Measurements from ENCODE around the gene DICER1. TPM values are rescaled to one million over a fixed set of nuclear protein-coding genes. Genes with fewer than 3 reads are reported as not detected.

DICER1 gene
- polyA plus RNA-seq, 1 donor from 2014 or later, result 93.8 TPM

DNA sequence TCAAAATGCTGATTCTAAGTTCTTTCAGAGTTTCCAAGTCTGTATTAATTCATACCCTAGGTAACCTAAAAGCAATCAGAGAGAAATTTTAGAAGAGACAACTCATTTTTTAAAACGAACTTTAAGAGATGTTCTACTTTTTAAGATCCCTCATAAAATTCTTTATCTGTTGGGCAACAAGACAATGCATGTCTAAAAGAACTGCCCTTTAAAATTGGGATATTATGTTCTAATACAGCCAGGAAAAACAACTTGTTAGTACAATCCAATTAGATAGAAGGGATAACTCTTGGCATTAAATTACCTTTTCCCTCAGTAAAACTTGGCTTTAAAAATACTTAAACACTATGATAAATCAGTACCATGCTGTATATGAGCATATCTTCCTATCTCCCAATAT is 15.6 kb downstream of the DICER1 start:
- no peaks in the 10 kb centered on the region for H3K9me3 ChIP-seq (ENCODE audit: low read length)
- H3K79me2 ChIP-seq (replicated peaks; ENCODE audit: insufficient read depth, low read length), result peaks cover 78% of the 10 kb centered on the region
- no peak overlapping the region for H2AFZ ChIP-seq (ENCODE audit: low read depth, low read length)
- no peak overlapping the region for H3K4me2 ChIP-seq (ENCODE audit: low read length)
- H3K9ac ChIP-seq (ENCODE audit: low read length), result no peak overlapping the region
- H3K4me3 ChIP-seq (ENCODE audit: low read length), result no peak overlapping the region
- no peaks in the 10 kb centered on the region for H3K27me3 ChIP-seq (ENCODE audit: insufficient read depth, low read depth, low read length)
- H3K27ac ChIP-seq (ENCODE audit: low read length), result no peak overlapping the region
- no peaks in the 10 kb centered on the region for H3K36me3 ChIP-seq (ENCODE audit: insufficient read depth, low read length)
- no peak for TF ChIP-seq POLR2AphosphoS5 (IDR thresholded peaks at IDR 0.05)
- TF ChIP-seq SMC3 (conservative IDR thresholded peaks at IDR 0.05; ENCODE audit: poor library complexity), result no peak
- no peak for TF ChIP-seq RAD21 (conservative IDR thresholded peaks at IDR 0.05)
- TF ChIP-seq EZH2 (IDR thresholded peaks at IDR 0.05; ENCODE audit: borderline replicate concordance, insufficient read depth, low read length, poor library complexity, severe bottlenecking), result no peak
- TF ChIP-seq, protein P1, sequence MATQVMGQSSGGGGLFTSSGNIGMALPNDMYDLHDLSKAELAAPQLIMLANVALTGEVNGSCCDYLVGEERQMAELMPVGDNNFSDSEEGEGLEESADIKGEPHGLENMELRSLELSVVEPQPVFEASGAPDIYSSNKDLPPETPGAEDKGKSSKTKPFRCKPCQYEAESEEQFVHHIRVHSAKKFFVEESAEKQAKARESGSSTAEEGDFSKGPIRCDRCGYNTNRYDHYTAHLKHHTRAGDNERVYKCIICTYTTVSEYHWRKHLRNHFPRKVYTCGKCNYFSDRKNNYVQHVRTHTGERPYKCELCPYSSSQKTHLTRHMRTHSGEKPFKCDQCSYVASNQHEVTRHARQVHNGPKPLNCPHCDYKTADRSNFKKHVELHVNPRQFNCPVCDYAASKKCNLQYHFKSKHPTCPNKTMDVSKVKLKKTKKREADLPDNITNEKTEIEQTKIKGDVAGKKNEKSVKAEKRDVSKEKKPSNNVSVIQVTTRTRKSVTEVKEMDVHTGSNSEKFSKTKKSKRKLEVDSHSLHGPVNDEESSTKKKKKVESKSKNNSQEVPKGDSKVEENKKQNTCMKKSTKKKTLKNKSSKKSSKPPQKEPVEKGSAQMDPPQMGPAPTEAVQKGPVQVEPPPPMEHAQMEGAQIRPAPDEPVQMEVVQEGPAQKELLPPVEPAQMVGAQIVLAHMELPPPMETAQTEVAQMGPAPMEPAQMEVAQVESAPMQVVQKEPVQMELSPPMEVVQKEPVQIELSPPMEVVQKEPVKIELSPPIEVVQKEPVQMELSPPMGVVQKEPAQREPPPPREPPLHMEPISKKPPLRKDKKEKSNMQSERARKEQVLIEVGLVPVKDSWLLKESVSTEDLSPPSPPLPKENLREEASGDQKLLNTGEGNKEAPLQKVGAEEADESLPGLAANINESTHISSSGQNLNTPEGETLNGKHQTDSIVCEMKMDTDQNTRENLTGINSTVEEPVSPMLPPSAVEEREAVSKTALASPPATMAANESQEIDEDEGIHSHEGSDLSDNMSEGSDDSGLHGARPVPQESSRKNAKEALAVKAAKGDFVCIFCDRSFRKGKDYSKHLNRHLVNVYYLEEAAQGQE (IDR thresholded peaks at IDR 0.05; ENCODE audit: borderline replicate concordance), result no peak
- TF ChIP-seq TAF1 (IDR thresholded peaks at IDR 0.05; ENCODE audit: low read depth), result no peak
- TF ChIP-seq EP300 (conservative IDR thresholded peaks at IDR 0.05; ENCODE audit: poor library complexity, severe bottlenecking), result no peak
- no peak for TF ChIP-seq MXI1 (conservative IDR thresholded peaks at IDR 0.05; ENCODE audit: poor library complexity, severe bottlenecking)
- TF ChIP-seq, protein P2, sequence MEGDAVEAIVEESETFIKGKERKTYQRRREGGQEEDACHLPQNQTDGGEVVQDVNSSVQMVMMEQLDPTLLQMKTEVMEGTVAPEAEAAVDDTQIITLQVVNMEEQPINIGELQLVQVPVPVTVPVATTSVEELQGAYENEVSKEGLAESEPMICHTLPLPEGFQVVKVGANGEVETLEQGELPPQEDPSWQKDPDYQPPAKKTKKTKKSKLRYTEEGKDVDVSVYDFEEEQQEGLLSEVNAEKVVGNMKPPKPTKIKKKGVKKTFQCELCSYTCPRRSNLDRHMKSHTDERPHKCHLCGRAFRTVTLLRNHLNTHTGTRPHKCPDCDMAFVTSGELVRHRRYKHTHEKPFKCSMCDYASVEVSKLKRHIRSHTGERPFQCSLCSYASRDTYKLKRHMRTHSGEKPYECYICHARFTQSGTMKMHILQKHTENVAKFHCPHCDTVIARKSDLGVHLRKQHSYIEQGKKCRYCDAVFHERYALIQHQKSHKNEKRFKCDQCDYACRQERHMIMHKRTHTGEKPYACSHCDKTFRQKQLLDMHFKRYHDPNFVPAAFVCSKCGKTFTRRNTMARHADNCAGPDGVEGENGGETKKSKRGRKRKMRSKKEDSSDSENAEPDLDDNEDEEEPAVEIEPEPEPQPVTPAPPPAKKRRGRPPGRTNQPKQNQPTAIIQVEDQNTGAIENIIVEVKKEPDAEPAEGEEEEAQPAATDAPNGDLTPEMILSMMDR (IDR thresholded peaks at IDR 0.05; ENCODE audit: poor library complexity, severe bottlenecking), result no peak
- H4K20me1 ChIP-seq (ENCODE audit: insufficient read depth), result no peaks in the 10 kb centered on the region
- no peaks in the 10 kb centered on the region for H3F3A ChIP-seq (ENCODE audit: insufficient read depth, low read length, poor library complexity, severe bottlenecking)
- H3K9me2 ChIP-seq (ENCODE audit: insufficient read depth, low read length), result no peaks in the 10 kb centered on the region

DNA sequence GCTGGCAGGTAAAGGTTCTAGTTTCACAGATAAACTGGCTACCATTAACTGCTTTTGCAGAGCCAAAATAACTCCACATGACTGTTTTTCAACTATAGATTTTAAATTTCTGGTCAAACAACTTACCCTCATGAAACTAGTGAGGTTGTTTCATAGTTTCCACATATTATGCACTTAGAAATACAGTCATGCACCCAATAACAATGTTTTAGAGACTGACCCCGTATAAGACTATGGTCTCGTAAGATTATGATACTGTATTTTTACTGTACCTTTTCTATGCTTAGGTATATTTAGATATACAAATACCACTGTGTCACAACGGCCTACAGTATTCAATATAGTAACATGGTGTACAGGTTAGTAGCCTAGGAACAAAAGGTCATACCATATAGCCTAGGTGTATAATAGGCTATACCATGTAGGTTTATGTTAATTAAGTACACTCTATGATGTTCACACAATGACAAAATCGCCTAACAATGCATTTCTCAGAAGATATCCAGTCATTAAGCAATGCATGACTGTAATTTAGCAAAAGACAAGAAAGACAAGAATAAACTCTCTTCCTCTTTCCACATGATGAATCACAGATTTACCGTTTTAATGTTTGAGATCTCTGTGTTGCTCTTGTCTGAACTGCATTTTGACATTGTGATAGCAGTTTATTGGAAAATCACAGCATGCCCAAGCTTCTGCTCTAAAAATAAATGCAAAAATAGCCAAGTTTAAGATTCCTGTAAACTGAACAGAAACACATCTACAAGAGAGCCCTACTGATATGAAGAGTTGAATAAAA is 17.1 kb downstream of the DICER1 start:
- Histone ChIP-seq H3F3A (ENCODE audit: insufficient read depth, low read length, poor library complexity, severe bottlenecking) (no peaks in the 10 kb centered on the region), H3K27me3 (ENCODE audit: insufficient read depth, low read depth, low read length) (no peaks in the 10 kb centered on the region), H3K36me3 (ENCODE audit: insufficient read depth, low read length) (no peaks in the 10 kb centered on the region), H4K20me1 (ENCODE audit: insufficient read depth) (no peaks in the 10 kb centered on the region), H3K9me3 (ENCODE audit: low read length) (no peaks in the 10 kb centered on the region), H3K9me2 (ENCODE audit: insufficient read depth, low read length) (no peaks in the 10 kb centered on the region), H3K4me3 (ENCODE audit: low read length) (peak overlapping the region; percentile 9), H3K79me2 (replicated peaks; ENCODE audit: insufficient read depth, low read length) (peaks cover 78% of the 10 kb centered on the region), H3K27ac (ENCODE audit: low read length) (peak overlapping the region; percentile 14), H2AFZ (ENCODE audit: low read depth, low read length) (no peak overlapping the region), H3K4me2 (ENCODE audit: low read length) (peak overlapping the region; percentile 5), H3K9ac (ENCODE audit: low read length) (peak overlapping the region; percentile 30)
- no peak for TF ChIP-seq EP300 (conservative IDR thresholded peaks at IDR 0.05; ENCODE audit: poor library complexity, severe bottlenecking)

All from neural cell (in vitro differentiated cells).